Midbrain (tissue), 1 donor: ENCODE results near the gene RBM4B.
A peak's percentile ranks its signal among the peaks of the same experiment; 100 is the strongest.
"Not testable (repeated sequence)": the region's sequence is repeated elsewhere in the genome, so short reads cannot be mapped to it uniquely, and the experiment has no call there.

Experiments used
- DNase-seq: peaks from one replicate; lab custom pipeline; 2025; lab: John Stamatoyannopoulos, UW

Gene RBM4B, protein sequence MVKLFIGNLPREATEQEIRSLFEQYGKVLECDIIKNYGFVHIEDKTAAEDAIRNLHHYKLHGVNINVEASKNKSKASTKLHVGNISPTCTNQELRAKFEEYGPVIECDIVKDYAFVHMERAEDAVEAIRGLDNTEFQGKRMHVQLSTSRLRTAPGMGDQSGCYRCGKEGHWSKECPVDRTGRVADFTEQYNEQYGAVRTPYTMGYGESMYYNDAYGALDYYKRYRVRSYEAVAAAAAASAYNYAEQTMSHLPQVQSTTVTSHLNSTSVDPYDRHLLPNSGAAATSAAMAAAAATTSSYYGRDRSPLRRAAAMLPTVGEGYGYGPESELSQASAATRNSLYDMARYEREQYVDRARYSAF

DNA sequence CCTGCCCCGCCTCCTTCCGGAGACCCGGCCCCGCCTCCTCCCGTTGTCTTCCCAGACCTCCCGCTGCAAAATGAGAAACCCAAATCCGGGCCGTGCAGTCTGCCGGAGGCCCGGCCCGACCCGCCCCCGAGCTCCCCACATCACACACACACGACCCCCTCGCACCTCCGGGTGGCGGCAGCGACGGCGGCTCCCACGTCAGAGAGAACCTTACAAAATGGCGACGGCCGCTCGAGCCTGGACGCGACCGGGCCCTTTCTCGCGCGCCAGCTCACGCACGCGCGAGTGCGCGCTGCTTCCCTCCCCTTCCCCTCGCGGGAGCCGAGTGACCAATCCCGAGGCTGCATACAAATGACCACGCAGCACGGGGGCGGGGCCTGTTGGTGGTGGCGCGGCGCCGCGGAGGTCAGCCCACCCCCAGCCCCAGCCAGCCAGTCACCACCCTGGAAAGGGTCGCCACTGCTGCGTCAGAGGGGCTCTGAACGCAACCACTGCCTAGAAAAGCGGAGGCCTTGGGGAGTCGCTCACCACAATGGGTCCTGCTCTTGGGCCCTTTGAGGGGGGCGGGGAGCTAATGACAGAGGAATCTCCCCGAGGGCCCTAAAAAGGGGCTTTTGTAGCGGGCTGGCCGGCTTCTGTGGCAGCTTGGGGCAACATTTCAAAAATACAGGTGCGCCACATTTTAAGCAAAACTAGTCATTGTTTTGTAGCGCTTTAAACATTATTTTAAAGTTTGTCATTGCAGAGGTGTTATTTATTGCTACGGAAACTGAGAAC lies at the start of gene RBM4B:
Gene RBM4B (minus strand): TSS at position 289 of the 777 bp plus-strand sequence. CDS start 808 bp downstream, outside the sequence.
- DNase-seq = peak; percentile 95

DNA sequence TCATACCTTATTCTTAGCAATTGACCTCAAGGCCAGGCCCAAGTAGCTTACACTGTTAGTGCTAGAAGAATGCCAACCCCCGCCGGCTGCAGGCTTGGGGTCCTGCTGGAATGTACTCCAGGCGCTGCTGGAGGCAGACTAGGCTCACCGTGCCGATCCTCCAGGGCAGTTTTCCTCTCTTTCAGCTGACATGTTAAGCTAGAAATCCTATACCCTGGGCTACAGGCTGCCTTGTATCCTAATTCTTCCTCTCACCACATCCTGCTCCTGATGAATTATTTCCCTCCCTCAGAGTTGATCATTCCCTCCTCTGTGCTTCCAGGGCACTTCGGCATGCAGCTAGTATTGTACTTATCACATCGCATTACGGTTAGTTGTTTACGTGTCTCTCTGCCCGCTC lies 48.0 kb upstream of the RBM4B start:
- no peak for DNase-seq

DNA sequence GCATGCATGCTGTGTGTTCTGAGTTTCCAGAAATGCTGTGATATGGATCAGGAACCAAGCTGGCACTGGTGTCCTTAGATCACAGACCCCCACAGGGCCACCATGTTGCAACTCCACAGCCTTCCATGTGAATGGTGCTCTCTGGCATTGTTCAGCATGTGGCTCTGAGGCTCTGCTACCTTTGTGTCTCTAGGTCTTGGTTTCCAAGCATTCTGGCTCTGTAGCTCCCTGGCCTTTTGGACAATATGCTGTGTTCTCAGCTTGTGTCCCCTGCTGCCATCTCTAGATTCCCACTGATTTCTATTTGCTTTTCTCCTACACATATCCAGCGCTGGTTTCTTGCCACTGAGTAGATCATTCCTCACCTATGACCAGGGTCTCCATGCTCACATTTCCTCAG lies 47.4 kb upstream of the RBM4B start:
- no peak for DNase-seq

DNA sequence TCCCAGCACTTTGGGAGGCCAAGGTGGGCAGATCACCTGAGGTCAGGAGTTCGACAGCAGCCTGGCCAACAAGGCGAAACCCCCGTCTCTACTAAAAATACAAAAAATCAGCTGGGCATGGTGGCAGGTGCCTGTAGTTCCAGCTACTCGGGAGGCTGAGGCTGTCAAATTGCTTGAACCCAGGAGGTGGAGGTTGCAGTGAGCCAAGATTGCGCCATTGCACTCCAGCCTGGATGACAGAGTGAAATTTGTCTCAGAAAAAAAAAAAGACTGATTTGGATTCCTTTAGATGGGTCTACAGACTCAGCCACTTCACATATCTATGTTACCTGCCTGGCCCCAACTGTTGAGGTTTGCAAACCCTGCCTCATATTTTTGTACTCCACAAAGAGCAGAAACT lies 46.5 kb upstream of the RBM4B start:
- not testable (repeated sequence) for DNase-seq

DNA sequence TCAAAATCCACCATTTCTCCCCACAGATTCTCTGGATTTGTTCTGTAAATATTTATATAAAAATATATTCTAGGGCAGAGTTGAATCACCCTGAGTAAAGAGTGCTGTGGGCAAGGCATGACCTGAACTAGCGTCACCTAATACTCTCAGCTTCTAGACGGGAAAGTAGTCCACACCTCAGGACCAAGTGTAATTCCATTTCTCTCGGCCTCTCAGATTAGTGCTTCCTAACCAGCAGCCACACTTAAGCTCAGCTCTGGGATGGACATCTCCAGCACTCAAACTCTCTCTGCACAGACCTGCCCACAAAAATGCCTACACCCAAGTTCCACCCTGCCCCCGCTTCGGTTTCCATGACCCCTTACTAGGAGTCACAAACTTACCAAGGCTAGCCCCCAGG lies 46.0 kb upstream of the RBM4B start:
- no peak for DNase-seq

DNA sequence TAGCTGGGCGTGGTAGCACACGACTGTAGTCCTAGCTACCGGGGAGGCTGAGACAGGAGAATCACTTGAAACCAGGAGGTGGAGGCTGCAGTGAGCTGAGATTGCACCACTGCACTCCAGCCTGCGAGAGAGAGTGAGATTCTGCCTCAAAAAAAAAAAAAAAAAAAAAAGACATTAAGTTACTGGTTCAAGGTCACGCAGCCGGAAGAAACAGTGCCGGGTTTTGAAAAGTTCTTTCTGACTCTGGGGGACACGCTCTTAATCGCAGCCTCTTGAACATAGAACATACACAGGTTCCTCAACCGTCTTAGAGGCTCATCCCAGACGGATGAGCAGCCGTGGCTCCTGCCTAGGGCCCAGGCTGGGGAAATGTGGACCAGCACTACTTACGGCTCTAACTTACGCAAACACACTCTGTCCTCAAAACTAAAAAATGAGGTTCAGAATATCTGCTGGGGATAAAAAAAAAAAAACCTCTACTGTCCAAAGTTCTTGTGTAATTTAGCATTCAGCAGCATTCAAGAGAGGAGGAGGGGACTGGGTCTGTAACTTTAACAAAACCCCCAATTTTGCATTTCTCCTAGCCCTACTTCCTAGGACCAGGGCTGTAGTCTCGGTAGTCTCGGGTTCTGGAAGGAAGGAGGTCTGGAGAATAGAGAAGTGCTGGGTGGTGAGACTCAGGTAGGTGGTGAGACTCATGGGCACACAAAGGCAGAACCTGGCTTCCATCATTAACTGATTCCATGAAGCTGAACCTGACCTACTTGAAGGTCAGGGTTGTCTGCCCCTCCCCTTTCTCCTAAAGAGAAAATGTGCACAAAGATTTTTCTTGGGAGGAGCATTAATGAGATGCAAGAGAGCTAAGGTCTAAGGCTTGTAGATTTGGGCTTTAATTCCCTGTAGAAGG lies 45.3 kb upstream of the RBM4B start:
- no peak for DNase-seq

DNA sequence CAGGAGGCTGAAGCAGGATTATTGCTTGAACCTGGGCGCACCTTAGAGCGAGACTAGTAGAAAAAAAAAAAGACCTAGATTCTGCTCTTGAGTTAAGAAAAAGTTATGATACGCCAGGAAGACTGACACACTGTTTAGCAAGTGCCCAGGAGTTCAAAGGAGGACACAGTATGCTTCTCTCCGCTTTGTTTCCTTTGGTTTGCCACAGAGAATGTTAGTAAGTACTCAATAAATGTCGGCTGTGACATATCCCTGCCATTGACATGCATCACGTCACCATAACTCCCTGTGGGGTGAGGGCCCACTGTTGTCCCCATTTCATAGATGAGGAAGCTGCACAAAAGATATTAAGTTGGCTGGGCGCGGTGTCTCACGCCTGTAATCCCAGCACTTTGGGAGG lies 44.3 kb upstream of the RBM4B start:
- DNase-seq = no peak

DNA sequence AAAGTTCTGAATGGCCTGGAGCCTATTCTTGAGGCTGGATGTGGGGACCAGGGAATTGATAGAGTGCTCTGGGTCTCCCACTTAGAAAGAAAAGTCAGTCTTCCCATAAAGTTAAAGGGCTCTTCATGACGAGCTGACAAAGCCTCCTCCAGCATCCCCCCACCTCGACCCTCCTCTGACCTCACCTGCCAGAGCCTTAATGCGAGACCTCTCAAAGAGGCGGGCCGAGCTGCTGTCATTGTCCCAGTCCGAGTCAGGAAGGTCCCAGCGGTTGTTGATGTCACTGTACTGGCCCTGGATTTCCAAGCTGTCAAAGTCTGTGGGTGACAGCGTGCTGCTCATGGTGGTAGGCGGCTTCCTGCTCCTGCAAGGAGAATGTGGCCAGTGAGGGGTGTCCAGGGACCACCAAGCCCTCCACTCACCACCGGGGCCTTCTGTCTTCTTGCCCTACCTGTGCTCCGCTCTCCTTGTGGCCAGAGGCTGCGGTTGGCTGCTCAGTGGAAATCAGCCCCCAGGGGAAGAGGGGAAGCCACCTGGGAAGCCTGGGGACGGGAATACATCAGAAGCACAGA lies 43.3 kb upstream of the RBM4B start:
- DNase-seq = no peak

DNA sequence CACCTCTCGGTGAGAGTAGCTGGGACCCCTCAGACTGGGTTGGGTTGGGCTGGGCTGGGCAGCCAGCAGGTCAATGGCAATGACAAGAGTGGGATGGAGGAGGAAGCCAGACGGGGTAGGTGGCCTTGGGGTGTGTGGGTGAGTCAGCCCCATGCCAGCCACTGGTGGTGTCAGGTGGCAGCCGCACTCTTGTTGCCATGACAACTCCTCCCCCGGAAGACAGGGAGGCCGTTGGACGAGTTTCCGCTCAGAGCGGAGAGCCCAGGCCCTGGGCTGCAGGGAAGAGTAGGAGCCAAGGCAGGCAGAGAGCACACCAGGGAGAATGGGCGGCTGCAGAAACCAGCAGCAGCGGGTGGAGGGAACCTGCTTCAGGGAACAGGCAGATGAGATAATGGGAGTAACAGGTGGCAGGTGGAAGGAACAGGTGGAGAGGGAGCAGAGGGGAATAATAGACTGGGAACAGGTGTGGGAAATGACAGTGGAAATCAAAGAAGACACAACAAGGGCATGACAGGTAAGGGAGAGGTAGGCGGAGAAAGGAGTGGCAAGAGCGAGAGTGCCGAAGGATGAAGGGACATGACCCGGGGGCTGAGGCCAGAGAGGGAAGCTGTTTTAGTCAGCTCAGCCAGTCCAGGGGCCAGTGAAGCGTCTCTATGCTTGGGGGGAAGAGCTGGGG lies 42.7 kb upstream of the RBM4B start:
- DNase-seq = no peak

DNA sequence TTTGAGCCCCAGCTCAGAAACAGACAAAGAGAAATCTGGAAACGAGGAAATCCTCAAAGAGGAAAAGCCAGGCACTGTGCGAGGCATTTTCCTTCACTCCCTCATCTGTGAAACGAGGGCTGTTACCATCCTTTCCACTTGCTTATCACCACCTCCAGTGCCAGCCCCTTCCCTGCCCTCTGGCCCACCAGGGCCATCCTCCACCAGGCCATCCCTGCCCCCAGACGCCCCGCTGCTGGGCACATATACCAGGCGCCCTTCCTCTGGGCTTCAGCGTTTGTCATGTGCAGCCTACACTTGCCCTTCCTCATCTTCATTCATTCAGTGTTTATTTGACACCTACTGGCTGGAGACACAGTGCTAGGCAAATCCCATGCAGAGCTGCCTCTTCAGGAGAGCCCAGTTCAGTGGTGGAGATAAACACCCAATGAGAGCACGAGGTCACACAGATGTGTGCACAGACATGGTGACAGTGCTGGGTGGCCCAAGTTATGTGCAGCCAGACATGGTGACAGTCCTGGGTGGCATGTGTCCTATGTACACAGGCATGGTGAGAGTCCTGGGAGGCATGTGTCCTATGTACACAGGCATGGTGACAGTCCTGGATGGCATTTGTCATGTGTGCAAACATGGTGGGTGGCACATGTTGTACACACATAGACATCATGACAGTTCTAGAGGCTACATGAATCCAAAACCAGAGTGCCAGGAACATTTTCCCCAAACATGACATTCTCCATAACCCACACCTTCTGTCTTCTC lies 41.6 kb upstream of the RBM4B start:
- no peak for DNase-seq

DNA sequence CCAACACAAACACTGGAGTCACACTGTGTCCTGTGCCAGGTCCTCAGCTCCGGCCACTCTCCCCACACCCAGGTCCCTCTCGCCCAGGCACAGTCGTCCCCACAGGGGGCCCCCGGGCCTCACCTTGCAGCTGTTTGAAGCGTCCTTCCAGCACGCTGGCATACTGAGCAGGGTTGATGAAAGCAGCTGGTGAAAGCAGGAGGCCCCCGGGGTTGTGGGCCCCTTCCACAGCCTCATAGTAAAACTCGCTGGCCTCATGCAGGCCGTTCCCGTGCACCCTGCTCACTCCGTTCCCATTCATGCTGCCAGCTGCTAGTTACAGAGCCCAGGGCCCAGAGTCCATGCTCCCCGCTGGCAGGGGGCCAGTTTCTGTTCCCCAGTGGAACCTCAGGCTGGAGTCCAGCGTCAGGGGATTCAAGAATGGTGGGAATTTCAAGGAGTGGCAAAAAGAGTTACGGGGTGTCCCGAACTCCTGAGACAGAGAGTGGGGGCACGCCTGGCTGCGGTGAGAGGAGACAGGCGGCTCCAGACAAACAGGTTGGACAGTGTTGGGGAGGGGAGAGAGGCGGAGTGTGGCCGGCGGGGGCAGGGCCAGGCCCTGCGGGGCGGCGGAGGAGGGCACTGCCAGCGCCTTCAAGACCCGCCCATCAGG lies 40.8 kb upstream of the RBM4B start:
- DNase-seq = no peak

DNA sequence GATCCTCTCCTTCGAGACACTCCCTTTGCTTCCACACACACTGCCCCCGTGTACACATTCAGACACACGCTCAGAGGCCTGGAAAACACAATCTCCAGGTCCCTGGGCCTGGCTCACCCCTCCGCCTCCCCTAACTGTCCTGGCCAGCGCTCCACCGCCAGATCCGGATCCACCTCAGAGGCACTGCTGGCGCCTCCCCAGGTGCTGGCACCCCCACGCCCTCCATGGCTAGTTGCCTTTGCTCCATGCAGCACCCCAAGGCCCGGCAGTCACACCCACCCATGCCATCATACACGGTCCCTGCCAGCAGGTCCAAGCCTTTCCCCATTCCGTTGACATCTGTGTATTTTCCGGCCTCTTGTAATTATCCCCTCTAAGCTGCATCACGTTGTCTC lies 40.2 kb upstream of the RBM4B start:
- DNase-seq = no peak

DNA sequence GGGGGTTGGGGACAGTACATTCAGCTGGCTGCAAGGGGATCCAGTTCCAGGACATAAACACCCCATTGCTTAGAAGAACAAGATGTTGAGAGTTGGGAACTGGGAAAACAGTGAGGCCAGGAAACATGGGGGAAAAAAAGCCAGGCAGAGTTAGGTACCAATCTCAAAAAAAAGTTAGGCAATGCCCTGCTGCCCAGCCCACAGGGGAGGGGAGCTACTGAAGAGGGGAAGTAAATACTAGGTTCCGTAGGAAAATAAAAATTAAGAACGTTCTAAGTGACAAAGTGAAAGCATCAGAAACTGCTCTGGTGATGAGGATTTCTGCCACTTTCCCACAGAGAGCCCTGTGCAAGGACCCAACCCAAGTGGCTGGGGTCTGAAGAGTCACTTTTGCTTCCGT lies 39.3 kb upstream of the RBM4B start:
- no peak for DNase-seq

DNA sequence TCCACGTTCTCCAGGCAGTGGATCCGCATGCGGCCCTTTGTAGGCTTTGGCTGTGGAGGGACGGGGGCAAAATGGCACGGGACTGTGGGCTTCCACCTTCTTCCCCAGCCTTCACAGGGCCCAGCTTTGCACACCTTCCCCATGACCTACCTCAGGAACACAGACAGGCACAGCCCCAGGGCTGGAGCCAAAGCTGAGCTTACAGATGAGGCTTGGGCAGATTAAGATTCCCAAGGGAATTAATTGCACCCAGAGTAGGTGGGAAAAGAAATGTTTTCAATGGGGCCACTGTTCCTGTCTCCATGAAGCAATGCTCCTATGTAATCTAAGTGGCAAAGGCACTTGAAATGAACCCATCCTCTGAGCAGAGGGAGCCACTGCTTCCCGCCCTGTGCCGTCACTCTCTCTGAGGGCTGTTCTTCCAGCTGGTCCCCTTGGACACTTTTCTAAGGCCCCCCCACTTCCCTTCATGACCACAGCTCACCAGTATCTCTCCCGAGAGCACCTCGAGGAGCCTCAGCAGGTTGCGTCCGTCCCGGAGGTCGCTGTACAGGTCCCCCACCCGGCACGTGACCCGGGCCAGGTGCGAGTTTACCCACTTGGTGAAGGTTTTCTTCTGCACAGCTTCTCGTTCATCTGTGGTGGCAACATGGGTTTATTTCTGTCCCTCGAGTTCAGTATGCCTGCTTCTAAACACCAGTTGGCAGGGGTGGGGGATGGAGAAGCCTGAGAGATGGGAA lies 37.8 kb upstream of the RBM4B start:
- DNase-seq = no peak

DNA sequence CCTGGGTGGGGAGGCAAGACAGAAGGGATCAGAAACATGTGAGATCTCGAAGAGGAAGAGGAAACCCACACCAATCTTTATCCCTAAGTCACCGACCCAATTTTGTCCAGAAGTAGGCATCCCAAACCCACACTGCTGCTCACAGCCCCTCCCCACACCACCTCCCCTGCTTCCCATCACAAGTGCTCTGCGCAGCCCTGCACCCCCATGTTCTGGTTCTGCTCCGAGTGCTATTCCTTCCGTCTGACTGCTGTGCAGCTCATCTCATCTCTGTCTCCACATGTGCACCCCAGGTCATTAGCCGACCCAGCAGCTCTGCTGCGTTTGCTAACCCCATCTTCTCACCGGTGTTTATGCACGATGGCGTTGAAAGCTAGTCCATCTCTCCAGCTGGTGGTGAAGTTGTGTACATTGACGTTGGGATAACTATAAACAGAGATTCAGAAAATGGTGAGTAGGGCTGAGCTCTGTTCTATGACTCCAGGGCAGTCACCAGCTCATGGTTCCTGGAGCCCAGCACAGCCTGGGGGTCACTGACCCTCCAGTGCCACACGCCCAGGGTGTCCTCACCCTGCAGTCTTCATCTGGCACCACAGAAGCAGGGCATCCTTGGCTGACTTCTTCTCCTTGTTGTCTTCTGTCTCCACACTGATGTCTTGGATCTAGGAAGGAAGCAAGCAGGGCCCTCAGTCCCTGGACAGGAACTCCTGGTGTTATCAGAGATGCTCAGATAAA lies 36.2 kb upstream of the RBM4B start:
- DNase-seq = no peak

DNA sequence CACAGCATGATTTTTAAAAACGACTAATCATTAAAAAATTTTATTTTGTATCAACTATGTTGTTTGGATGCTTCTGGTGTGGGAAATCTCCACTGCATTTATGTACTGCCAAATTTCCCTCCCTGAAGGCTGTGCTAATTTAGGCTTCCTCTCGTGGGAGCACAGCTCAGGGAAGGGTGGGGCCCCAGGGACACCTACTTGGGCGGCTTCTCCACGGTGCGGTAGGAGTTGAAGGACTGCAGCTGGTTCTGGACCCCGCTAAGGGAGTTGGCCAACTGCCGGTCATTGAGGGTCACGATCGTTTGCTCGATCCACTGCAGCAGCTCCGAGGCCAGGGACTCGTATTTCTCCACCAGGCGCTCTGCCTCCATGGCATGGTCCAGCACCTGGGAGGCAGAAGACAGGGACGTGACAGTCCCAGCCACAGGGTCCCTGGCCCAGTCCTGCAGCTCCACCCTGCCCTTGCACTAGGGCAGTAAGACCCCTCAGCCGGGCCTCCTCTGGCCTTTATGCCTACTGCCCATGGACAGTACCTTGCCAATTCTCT lies 32.8 kb upstream of the RBM4B start:
- DNase-seq = no peak

DNA sequence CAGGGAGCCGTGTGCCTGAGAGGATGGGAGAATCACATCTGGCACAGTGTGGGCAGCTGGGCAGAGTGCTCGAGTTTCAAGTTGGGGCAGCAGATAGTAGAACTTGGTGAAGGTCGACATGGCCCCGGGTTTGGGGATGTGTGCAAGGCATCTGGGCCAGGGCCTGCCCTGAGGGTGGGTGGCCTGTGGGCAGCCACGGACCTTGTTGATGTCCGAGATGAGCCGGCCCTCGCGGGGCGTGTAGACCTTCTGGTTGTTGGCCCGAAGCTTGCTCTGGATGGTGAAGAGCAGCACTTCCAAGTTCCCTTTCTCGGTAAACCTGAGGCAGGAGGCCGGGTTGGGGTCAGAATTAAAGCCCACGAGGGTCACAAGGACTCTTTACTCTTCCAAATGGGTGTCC lies 31.0 kb upstream of the RBM4B start:
- no peak for DNase-seq

DNA sequence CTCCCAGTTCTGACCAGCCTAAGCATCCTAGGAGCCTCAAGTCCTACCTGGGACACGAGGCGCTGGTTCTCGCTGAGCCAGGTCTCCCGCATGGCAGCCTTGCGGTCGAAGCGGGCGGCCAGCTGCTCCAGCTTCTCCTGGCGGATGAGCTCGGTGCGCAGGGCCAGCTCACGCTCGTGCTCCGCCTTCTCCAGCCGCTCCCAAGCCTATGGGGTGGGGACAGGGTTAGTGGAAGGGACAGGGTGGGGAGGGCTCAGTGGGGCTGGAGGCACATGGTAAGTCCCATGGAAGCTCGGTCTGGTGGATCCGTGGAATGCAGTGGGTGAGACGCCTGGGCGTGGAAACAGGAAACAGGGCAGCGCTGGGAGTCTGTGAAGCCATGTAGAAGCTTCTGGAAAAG lies 30.4 kb upstream of the RBM4B start:
- no peak for DNase-seq

DNA sequence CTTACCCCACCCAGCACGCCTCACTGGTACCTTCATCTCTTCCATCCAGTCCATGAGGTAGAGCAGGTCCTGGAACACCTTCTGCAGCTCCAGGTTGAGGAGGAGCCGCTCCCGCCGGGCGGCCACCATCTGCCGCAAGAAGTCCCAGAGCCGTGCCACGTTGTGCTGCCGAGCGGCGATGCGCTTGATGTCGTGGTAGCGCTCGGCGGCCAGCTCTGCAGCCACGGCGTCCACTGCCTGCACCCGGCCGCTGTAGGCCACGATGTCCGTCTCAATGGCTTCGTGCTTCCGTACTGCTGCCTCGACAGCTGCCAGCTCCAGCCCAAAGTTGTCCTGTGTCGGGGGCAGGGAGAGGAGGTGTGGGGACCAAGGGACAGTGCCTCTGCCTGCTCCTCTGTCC lies 29.8 kb upstream of the RBM4B start:
- no peak for DNase-seq
